NOMO-1 treated with dmso at 0.1 percent for 144 hours (cell line): Measurements from ENCODE around the gene SLC25A22.

ENCODE experiments used
- DNase-seq: peaks from one replicate; lab custom pipeline; 2025; ENCODE audit not compliant: unreplicated experiment; lab: John Stamatoyannopoulos, UW

The SLC25A22 gene

GRCh38 chr11:834371-835316, 36.6 kb upstream of the SLC25A22 start:
- no peak for DNase-seq

GRCh38 chr11:833849-834311, 35.8 kb upstream of the SLC25A22 start:
- DNase-seq, result no peak

- no peak for DNase-seq
These were observed 35.2 kb upstream of the SLC25A22 start for GRCh38 chr11:833114-833791.

GRCh38 chr11:832529-833113, 34.5 kb upstream of the SLC25A22 start, which contains the start of gene CD151:
CD151 (plus strand) TSS chr11:832952; CDS start chr11:836070, 3,118 bp downstream.
- peak; percentile 26 for DNase-seq

- no peak for DNase-seq
These were observed 34.0 kb upstream of the SLC25A22 start for GRCh38 chr11:831961-832528.

GRCh38 chr11:831118-831864, 33.2 kb upstream of the SLC25A22 start:
- DNase-seq, result no peak

- DNase-seq, result peak; percentile 46
These were observed 32.4 kb upstream of the SLC25A22 start for GRCh38 chr11:830295-831117.

- no peak for DNase-seq
These were observed 31.8 kb upstream of the SLC25A22 start for GRCh38 chr11:829847-830294.

- DNase-seq, result no peak
These were observed 31.2 kb upstream of the SLC25A22 start for GRCh38 chr11:829176-829846.

- DNase-seq, result no peak
These were observed 30.6 kb upstream of the SLC25A22 start for GRCh38 chr11:828506-829175.

GRCh38 chr11:827897-828192, 29.8 kb upstream of the SLC25A22 start, which contains the start of gene CRACR2B:
CRACR2B (plus strand) TSS chr11:827919; CDS start chr11:828608, 689 bp downstream.
- no peak for DNase-seq

- DNase-seq, result no peak
These were observed 29.2 kb upstream of the SLC25A22 start for GRCh38 chr11:827146-827896.

- DNase-seq, result no peak
These were observed 28.7 kb upstream of the SLC25A22 start for GRCh38 chr11:826836-827145.

GRCh38 chr11:826227-826621, 28.1 kb upstream of the SLC25A22 start:
- DNase-seq, result no peak

- DNase-seq, result no peak
These were observed 27.5 kb upstream of the SLC25A22 start for GRCh38 chr11:825366-826226.

GRCh38 chr11:824942-825341, 26.9 kb upstream of the SLC25A22 start:
- no peak for DNase-seq

- no peak for DNase-seq
These were observed 26.3 kb upstream of the SLC25A22 start for GRCh38 chr11:824292-824880.
